ENCODE measurements around the gene ASB6.

The ASB6 gene

GRCh38 chr9:129671065-129671464 is 29.1 kb upstream of the ASB6 start:
- Histone ChIP-seq H3F3A (ENCODE audit: low read depth) (no peaks in the 10 kb centered on the region), H3K9ac (ENCODE audit: low read depth, low read length, poor library complexity, severe bottlenecking) (no peak overlapping the region), H3K4me3 (ENCODE audit: low read length, poor library complexity, severe bottlenecking) (no peak overlapping the region), H3K79me2 (ENCODE audit: insufficient read depth, low read length) (no peaks in the 10 kb centered on the region), H2AFZ (ENCODE audit: low read length) (no peak overlapping the region), H3K27me3 (ENCODE audit: insufficient read depth, low read length, poor library complexity, severe bottlenecking) (no peaks in the 10 kb centered on the region), H3K4me2 (ENCODE audit: low read depth, low read length, poor library complexity, severe bottlenecking) (no peak overlapping the region), H3K9me2 (replicated peaks; ENCODE audit: low read depth, low read length) (no peaks in the 10 kb centered on the region), H3K36me3 (ENCODE audit: insufficient read depth, low read length) (no peaks in the 10 kb centered on the region), H4K20me1 (ENCODE audit: insufficient read depth, low read length, poor library complexity, severe bottlenecking) (no peaks in the 10 kb centered on the region), H3K9me3 (ENCODE audit: insufficient read depth, low read depth, low read length) (no peaks in the 10 kb centered on the region), H3K4me1 (ENCODE audit: insufficient read depth, low read length, poor library complexity, severe bottlenecking) (no peaks in the 10 kb centered on the region)
- no peak for TF ChIP-seq EZH2phosphoT487 (IDR thresholded peaks at IDR 0.05; ENCODE audit: borderline replicate concordance)
- TF ChIP-seq, protein P1, sequence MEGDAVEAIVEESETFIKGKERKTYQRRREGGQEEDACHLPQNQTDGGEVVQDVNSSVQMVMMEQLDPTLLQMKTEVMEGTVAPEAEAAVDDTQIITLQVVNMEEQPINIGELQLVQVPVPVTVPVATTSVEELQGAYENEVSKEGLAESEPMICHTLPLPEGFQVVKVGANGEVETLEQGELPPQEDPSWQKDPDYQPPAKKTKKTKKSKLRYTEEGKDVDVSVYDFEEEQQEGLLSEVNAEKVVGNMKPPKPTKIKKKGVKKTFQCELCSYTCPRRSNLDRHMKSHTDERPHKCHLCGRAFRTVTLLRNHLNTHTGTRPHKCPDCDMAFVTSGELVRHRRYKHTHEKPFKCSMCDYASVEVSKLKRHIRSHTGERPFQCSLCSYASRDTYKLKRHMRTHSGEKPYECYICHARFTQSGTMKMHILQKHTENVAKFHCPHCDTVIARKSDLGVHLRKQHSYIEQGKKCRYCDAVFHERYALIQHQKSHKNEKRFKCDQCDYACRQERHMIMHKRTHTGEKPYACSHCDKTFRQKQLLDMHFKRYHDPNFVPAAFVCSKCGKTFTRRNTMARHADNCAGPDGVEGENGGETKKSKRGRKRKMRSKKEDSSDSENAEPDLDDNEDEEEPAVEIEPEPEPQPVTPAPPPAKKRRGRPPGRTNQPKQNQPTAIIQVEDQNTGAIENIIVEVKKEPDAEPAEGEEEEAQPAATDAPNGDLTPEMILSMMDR (conservative IDR thresholded peaks at IDR 0.05; ENCODE audit: low read length): no peak

- Histone ChIP-seq H3K4me2 (ENCODE audit: low read depth, low read length, poor library complexity, severe bottlenecking) (no peak overlapping the region), H3K79me2 (ENCODE audit: insufficient read depth, low read length) (no peaks in the 10 kb centered on the region), H3K9me2 (replicated peaks; ENCODE audit: low read depth, low read length) (no peaks in the 10 kb centered on the region), H4K20me1 (ENCODE audit: insufficient read depth, low read length, poor library complexity, severe bottlenecking) (no peaks in the 10 kb centered on the region), H3K36me3 (ENCODE audit: insufficient read depth, low read length) (no peaks in the 10 kb centered on the region), H2AFZ (ENCODE audit: low read length) (no peak overlapping the region), H3F3A (ENCODE audit: low read depth) (no peaks in the 10 kb centered on the region), H3K4me3 (ENCODE audit: low read length, poor library complexity, severe bottlenecking) (no peak overlapping the region), H3K4me1 (ENCODE audit: insufficient read depth, low read length, poor library complexity, severe bottlenecking) (no peaks in the 10 kb centered on the region), H3K9me3 (ENCODE audit: insufficient read depth, low read depth, low read length) (no peaks in the 10 kb centered on the region), H3K9ac (ENCODE audit: low read depth, low read length, poor library complexity, severe bottlenecking) (no peak overlapping the region), H3K27me3 (ENCODE audit: insufficient read depth, low read length, poor library complexity, severe bottlenecking) (no peaks in the 10 kb centered on the region)
- TF ChIP-seq EZH2phosphoT487 (IDR thresholded peaks at IDR 0.05; ENCODE audit: borderline replicate concordance): no peak
- TF ChIP-seq, protein P1 (conservative IDR thresholded peaks at IDR 0.05; ENCODE audit: low read length): no peak
These were observed 28.0 kb upstream of the ASB6 start for GRCh38 chr9:129669946-129670345.

DNA sequence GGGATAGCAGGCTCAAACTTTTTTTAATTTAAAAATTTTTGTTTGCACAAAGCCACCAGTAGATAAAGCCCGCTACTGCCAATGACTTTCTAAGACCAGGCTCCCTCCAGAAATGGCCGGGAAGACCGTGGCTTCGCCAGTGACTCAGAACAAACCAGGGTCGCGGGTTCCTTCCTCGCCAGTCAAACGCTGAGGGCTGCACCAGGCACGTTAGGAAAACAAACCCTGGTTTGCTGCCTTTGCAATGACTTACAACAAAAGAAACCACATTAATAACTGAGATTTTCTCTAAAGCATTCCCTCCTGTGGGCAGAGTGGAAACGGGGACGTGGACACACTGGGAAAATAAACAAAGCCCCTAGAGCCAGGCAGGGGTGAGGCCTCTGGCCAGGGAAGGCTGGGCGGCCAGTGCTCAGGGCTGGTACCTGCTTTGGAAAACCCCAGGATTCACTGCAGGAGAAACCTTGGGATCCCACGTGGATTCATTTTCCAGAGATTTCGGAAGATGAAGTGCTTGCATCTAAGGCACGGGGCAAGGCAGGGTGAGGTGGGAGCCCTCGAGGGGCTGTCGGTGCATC is 27.3 kb upstream of the ASB6 start:
- no peaks in the 10 kb centered on the region for H3K27me3 ChIP-seq (ENCODE audit: insufficient read depth, low read length, poor library complexity, severe bottlenecking)

More for the DNA sequence above, 27.3 kb upstream of the ASB6 start:
- no peak overlapping the region for H3K9ac ChIP-seq (ENCODE audit: low read depth, low read length, poor library complexity, severe bottlenecking)
- no peaks in the 10 kb centered on the region for H3K36me3 ChIP-seq (ENCODE audit: insufficient read depth, low read length)
- H3K4me1 ChIP-seq (ENCODE audit: insufficient read depth, low read length, poor library complexity, severe bottlenecking): no peaks in the 10 kb centered on the region
- H3K79me2 ChIP-seq (ENCODE audit: insufficient read depth, low read length): no peaks in the 10 kb centered on the region
- no peaks in the 10 kb centered on the region for H3F3A ChIP-seq (ENCODE audit: low read depth)
- TF ChIP-seq, protein P1 (conservative IDR thresholded peaks at IDR 0.05; ENCODE audit: low read length): no peak
- no peak for TF ChIP-seq EZH2phosphoT487 (IDR thresholded peaks at IDR 0.05; ENCODE audit: borderline replicate concordance)
- H4K20me1 ChIP-seq (ENCODE audit: insufficient read depth, low read length, poor library complexity, severe bottlenecking): no peaks in the 10 kb centered on the region
- no peak overlapping the region for H2AFZ ChIP-seq (ENCODE audit: low read length)
- no peaks in the 10 kb centered on the region for H3K9me2 ChIP-seq (replicated peaks; ENCODE audit: low read depth, low read length)
- no peak overlapping the region for H3K4me3 ChIP-seq (ENCODE audit: low read length, poor library complexity, severe bottlenecking)
- H3K9me3 ChIP-seq (ENCODE audit: insufficient read depth, low read depth, low read length): no peaks in the 10 kb centered on the region
- no peak overlapping the region for H3K4me2 ChIP-seq (ENCODE audit: low read depth, low read length, poor library complexity, severe bottlenecking)

All from Loucy (cell line).